ENCODE measurements around the gene CRYBA2.

The CRYBA2 gene

GRCh38 chr2:218998414-218999002, 5.3 kb upstream of the CRYBA2 start:
- no peak for DNase-seq

GRCh38 chr2:218997731-218998130, 4.5 kb upstream of the CRYBA2 start:
- DNase-seq: no peak

- no peak for DNase-seq
Measured at GRCh38 chr2:218996937-218997336, 3.7 kb upstream of the CRYBA2 start.

- peak; percentile 68 to 78 for DNase-seq
Measured at GRCh38 chr2:218995972-218996711, 2.9 kb upstream of the CRYBA2 start.

- no peak for DNase-seq
Measured at GRCh38 chr2:218995561-218995960, 2.3 kb upstream of the CRYBA2 start.

- no peak for DNase-seq
Measured at GRCh38 chr2:218992703-218993344, 398 bp downstream of the CRYBA2 start.

- DNase-seq: no peak
Measured at GRCh38 chr2:218992196-218992595, 1.0 kb downstream of the CRYBA2 start.

- DNase-seq: no peak
Measured at GRCh38 chr2:218991674-218992168, 1.5 kb downstream of the CRYBA2 start.

GRCh38 chr2:218990612-218991011, 2.6 kb downstream of the CRYBA2 start:
- DNase-seq: no peak

- DNase-seq: no peak
Measured at GRCh38 chr2:218990052-218990451, 3.2 kb downstream of the CRYBA2 start.

- no peak for DNase-seq
Measured at GRCh38 chr2:218988650-218989049, 4.6 kb downstream of the CRYBA2 start.

GRCh38 chr2:218988164-218988563, 5.1 kb downstream of the CRYBA2 start:
- DNase-seq: no peak

GRCh38 chr2:218986148-218986761, 7.0 kb downstream of the CRYBA2 start:
- no peak for DNase-seq

- no peak for DNase-seq
Measured at GRCh38 chr2:218985325-218986091, 7.7 kb downstream of the CRYBA2 start.

GRCh38 chr2:218985021-218985324, 8.2 kb downstream of the CRYBA2 start, which contains the start of gene FEV:
Gene FEV, minus strand, starts transcription at chr2:218985184. Its CDS starts 109 bp downstream, at chr2:218985075.
- no peak for DNase-seq

- DNase-seq: no peak
Measured at GRCh38 chr2:218984239-218985020, 8.8 kb downstream of the CRYBA2 start.

- DNase-seq: no peak
Measured at GRCh38 chr2:218983934-218984238, 9.3 kb downstream of the CRYBA2 start.

- no peak for DNase-seq
Measured at GRCh38 chr2:218983263-218983933, 9.8 kb downstream of the CRYBA2 start.

- DNase-seq: no peak
Measured at GRCh38 chr2:218982586-218983262, 10.5 kb downstream of the CRYBA2 start.

GRCh38 chr2:218981881-218982585, 11.2 kb downstream of the CRYBA2 start:
- DNase-seq: peak in 1 of 2 donors; percentile 52
